ENCODE measurements around the gene ARSI.

The ARSI gene

DNA sequence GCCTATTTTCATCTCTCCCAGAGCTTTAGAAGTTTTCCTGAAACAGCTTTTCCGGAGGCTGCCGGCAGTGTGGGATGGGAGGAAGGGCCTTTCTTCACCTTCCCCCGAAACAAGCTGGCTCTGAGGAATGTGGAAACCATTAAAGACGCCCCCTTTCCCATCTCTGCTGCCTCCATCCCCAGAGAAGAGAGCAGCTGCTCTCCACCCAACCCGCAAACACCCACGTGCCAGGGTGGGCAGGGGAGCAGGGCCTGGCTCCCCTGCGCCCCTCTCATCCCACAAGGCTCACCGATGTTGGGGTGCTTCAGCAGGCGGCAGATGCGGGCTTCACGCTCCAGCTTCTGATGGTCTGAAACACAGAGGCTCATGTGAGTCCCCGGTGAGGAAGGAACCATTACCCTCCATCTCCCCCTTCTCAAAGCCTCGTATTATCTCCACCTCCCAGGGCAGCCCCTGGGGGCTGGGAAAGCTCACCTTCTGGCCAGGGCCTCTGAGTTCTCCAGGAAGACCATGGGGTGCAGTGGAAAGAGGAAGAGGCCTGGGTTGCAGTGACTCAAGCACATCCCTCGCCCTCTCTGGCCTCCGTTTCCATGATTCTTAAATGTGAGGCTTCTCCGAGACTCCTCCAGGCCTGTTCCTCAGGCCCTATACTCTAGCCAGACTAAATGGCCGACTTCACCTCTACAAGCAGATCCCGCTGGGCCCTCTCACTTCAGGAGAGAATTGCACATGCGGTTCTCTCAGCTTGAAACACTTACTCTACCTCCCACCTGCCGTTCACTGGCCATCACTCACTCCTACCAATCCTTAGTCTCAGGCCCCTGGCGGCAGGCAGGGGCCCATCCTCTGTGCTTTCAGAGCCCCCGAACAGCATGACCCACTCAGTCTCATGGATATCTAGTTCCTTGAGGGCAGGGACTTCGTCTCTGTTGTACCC, 37.8 kb downstream of the ARSI start:
- H3K9me3 ChIP-seq (ENCODE audit: control insufficient read depth, low read length): no peaks in the 10 kb centered on the region
- H3K79me2 ChIP-seq: no peaks in the 10 kb centered on the region
- no peak overlapping the region for H2AFZ ChIP-seq
- no peaks in the 10 kb centered on the region for H3K36me3 ChIP-seq (ENCODE audit: control insufficient read depth, insufficient read depth, low read length)
- H3K27ac ChIP-seq: no peak overlapping the region
- no peak overlapping the region for H3K9ac ChIP-seq
- no peaks in the 10 kb centered on the region for H3K27me3 ChIP-seq (ENCODE audit: control insufficient read depth, insufficient read depth, low read length)
- H3K4me1 ChIP-seq: no peaks in the 10 kb centered on the region
- TF ChIP-seq, protein P1, sequence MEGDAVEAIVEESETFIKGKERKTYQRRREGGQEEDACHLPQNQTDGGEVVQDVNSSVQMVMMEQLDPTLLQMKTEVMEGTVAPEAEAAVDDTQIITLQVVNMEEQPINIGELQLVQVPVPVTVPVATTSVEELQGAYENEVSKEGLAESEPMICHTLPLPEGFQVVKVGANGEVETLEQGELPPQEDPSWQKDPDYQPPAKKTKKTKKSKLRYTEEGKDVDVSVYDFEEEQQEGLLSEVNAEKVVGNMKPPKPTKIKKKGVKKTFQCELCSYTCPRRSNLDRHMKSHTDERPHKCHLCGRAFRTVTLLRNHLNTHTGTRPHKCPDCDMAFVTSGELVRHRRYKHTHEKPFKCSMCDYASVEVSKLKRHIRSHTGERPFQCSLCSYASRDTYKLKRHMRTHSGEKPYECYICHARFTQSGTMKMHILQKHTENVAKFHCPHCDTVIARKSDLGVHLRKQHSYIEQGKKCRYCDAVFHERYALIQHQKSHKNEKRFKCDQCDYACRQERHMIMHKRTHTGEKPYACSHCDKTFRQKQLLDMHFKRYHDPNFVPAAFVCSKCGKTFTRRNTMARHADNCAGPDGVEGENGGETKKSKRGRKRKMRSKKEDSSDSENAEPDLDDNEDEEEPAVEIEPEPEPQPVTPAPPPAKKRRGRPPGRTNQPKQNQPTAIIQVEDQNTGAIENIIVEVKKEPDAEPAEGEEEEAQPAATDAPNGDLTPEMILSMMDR (IDR thresholded peaks at IDR 0.05): no peak
- H3K4me2 ChIP-seq (ENCODE audit: low read length): no peak overlapping the region
- H3K4me3 ChIP-seq (ENCODE audit: low read depth, low read length): no peak overlapping the region

DNA sequence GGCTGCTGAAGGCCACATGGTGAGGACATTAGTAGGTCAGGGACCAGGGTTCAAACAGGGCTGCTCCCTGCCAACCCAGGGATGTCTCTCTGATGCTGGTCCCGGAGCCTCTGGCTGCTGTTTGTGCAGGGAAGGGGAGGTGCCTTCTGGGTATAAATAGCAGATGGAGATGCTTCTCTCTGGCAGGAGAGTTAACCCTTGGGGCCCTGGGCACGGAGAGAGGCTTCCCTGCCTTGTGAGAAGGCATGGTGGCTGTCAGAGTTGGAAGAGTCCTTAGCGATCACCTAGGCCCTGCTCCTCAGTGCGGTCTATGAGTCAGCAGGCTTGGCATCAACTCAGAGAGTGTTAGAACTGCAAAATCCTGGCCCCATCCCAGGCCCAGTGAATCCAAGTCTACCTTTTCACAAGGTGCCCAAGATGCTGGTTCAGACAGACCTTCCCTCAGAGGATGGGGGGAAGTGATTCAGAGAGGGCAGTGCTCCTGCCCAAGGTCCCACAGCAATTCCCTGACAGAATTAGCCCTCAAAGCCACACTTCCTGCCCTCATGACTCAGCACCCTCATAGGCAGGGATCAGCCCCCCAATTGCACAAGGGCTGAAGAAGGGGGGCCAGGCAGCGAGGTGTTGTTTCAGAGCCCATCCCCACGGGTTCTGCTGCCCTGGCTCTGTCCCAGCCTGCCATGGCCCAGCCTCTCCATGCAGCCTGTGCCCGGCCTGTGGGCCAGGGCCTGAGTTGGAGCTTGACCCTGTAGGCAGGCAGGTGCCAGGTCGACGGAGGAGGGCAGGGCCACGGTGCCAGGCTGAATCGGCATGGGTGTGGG, 38.7 kb downstream of the ARSI start:
- no peaks in the 10 kb centered on the region for H3K4me1 ChIP-seq
- H3K79me2 ChIP-seq: no peaks in the 10 kb centered on the region
- no peak overlapping the region for H3K9ac ChIP-seq
- no peaks in the 10 kb centered on the region for H3K27me3 ChIP-seq (ENCODE audit: control insufficient read depth, insufficient read depth, low read length)
- no peak overlapping the region for H3K27ac ChIP-seq
- no peaks in the 10 kb centered on the region for H3K36me3 ChIP-seq (ENCODE audit: control insufficient read depth, insufficient read depth, low read length)
- H3K4me3 ChIP-seq (ENCODE audit: low read depth, low read length): no peak overlapping the region
- TF ChIP-seq, protein P1 (IDR thresholded peaks at IDR 0.05): no peak
- no peak overlapping the region for H3K4me2 ChIP-seq (ENCODE audit: low read length)
- no peaks in the 10 kb centered on the region for H3K9me3 ChIP-seq (ENCODE audit: control insufficient read depth, low read length)
- H2AFZ ChIP-seq: no peak overlapping the region

DNA sequence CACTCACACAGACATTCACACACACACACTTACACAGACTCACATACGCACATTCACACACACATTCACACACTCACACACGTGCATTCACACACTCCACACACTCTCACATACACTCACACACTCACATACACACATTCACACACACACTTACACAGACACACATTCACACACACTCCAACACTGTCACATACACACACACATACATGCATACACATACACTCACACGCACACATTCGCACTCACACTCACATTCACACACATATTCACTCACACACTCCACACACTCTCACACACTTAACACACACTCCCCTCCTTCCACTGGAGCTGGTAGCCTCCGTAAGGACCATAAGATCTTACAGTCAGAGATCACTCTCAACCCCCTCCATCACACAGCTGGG, 39.3 kb downstream of the ARSI start:
- Histone ChIP-seq H3K27ac (no peak overlapping the region), H3K9ac (no peak overlapping the region)

DNA sequence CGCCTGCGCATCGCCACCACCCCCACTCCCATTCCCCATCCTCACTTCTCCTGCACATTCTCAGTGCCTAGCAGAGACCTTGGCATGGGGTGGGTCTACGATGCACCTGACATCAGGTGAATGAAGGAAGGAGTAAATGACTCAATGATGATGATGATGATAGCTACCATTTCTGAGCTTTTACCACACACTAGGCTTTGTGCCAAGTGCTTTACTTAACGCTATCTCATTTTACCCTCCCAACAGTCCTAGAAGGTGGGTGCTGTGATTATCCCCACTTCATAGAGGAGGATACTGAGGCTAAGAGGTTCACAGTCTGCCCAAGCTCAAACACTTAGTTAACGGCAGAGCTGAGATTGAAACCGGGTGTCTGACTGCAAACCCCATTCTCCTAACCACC, 40.2 kb downstream of the ARSI start:
- TF ChIP-seq, protein P1 (IDR thresholded peaks at IDR 0.05): no peak
- no peaks in the 10 kb centered on the region for H3K79me2 ChIP-seq

More for the DNA sequence above, 39.3 kb downstream of the ARSI start:
- Histone ChIP-seq H3K4me1 (no peaks in the 10 kb centered on the region), H3K4me2 (ENCODE audit: low read length) (no peak overlapping the region), H2AFZ (no peak overlapping the region), H3K4me3 (ENCODE audit: low read depth, low read length) (no peak overlapping the region), H3K9me3 (ENCODE audit: control insufficient read depth, low read length) (no peaks in the 10 kb centered on the region), H3K79me2 (no peaks in the 10 kb centered on the region), H3K27me3 (ENCODE audit: control insufficient read depth, insufficient read depth, low read length) (no peaks in the 10 kb centered on the region), H3K36me3 (ENCODE audit: control insufficient read depth, insufficient read depth, low read length) (no peaks in the 10 kb centered on the region)
- TF ChIP-seq, protein P1 (IDR thresholded peaks at IDR 0.05): no peak

More for the DNA sequence above, 40.2 kb downstream of the ARSI start:
- no peak overlapping the region for H3K27ac ChIP-seq
- H3K4me3 ChIP-seq (ENCODE audit: low read depth, low read length): no peak overlapping the region
- no peak overlapping the region for H3K9ac ChIP-seq
- no peaks in the 10 kb centered on the region for H3K9me3 ChIP-seq (ENCODE audit: control insufficient read depth, low read length)
- H3K27me3 ChIP-seq (ENCODE audit: control insufficient read depth, insufficient read depth, low read length): no peaks in the 10 kb centered on the region
- H3K36me3 ChIP-seq (ENCODE audit: control insufficient read depth, insufficient read depth, low read length): no peaks in the 10 kb centered on the region
- no peak overlapping the region for H2AFZ ChIP-seq
- no peaks in the 10 kb centered on the region for H3K4me1 ChIP-seq
- H3K4me2 ChIP-seq (ENCODE audit: low read length): no peak overlapping the region

Measured in parathyroid adenoma (tissue), 2 donors.